Left ventricle myocardium superior (tissue), 1 donor: ENCODE measurements around the gene PADI1. TPM values are rescaled to one million over a fixed set of nuclear protein-coding genes. Genes with fewer than 3 reads are reported as not detected.
A peak's percentile ranks its signal among the peaks of the same experiment; 100 is the strongest.

ENCODE experiments used
- ATAC-seq: fragments of 200-7000 bp; cut with Tn5 transposase; one replicate; pipeline ENCODE4 v1.9.1; 2020; ENCODE audit warnings: mild to moderate bottlenecking, moderate library complexity
- DNase-seq: peaks from one replicate; pipeline ENCODE4 v3.0.0-alpha.2; 2020
- intact Hi-C: fragments of 100-400 bp; cut with micrococcal nuclease; formaldehyde crosslinking; loops from one replicate; pipeline ENCODE4 v1.11.0; 2022
- total RNA-seq: library from RNA; stranded (reverse); fragmentation: NEBNext Ultra II Directional; extraction: Animal tissue kit (Norgen Biotek cat#: 25700); gene quantifications from one replicate; pipeline ENCODE4 v1.2.1, GENCODE V29; 2021
- donor health status: DM: no; HTN: yes; CAD: no; lungs with severe emphysema.

PADI1 gene
- total RNA-seq, 1 donor from 2014 or later: not detected

DNA sequence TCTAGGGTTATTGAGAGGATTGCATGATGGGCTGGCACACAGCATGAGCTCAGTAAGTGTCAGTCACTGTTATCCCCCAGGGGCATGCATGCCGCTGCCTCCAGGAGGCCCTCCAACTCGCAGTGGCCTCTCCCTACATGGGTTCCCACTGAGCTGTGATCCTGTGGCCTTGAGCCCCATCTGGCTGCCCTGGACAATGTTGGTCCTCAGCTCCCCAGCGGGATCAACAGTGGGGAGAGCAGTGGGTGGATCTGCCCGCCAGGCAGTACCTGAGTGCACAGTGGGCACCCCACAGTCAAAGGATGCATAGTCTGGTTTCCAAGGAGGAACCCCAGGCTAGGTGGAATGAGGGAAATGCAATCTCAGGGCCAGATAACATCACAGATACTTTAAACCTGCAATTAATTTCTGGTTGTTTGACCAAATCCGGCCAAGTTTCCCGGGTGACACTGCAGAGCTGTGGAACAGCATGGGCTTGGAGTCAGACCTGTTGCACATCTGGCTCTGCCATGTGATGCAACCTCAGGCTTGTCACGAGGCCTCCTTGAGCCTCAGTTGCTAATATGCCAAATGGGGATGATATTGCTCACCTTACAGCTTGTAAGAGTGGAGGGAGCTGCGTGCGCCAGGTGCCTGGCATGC is 53.3 kb downstream of the PADI1 start:
- intact Hi-C loops: no loop called here
- DNase-seq: no peak
- ATAC-seq: no peak

DNA sequence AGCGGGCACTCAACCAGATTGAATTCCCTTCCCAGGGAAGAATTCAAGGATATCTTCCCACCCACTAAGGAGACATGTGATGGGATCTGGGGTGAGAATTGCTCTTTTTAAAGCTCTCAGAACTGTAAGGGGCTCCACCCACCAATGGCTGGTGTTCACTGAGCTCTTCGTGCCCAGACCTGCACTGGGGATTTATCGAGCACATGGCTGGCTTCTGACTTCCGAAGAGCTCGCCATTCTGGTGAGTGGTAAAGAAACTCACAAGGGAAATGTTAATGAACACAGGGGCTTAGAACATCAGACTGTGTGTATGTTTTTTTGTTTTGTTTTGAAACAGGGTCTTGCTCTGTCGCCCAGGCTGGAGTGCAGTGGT is 53.8 kb downstream of the PADI1 start:
- DNase-seq: no peak
- no peak for ATAC-seq

DNA sequence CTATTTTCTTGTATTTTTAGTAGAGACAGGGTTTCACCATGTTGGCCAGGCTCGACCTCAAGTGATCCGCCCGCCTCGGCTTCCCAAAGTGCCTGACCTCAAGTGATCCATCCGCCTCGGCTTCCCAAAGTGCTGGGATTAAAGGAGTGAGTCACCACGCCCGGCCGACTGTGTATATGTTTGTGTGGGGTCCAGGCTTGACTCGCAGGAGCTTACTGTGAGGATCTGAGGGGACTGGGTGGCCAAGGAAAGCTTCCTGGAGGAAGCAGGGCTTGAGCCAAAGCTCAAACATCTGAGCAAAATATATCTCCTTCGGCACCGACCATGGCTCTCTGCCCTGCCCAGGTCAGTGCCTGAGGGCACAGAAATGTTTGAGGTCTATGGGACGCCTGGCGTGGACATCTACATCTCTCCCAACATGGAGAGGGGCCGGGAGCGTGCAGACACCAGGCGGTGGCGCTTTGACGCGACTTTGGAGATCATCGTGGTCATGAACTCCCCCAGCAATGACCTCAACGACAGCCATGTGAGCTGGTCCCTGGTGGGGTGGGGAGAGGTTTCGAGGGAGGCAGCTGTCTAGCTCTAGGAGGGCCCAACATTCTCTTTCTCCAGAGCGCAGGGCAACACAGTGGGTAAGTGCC is 54.4 kb downstream of the PADI1 start:
- DNase-seq (no peak), ATAC-seq (no peak)
- intact Hi-C loops: no loop called here

More for the DNA sequence above, 53.8 kb downstream of the PADI1 start:
- intact Hi-C loops: no loop called here

DNA sequence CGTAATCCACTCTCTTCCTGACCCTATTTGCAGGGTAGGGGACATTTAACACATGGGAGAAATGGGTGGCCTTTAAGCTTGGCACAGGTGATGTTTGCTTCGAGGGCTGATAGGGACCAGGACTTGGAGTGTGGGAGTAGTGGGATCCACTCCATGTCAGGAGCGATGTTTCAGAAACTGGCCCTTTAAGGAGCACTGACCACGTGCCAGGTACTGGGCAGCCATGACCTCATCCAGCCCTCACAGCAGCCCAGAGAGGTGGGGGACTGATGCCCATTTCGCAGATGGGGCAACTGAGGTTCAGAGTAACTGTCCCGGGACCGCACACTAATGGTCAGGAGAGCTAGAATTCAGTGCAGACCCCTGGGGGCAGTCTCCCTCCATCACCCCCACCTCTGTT is 55.3 kb downstream of the PADI1 start:
- intact Hi-C loops: no loop called here
- ATAC-seq (no peak), DNase-seq (no peak)

DNA sequence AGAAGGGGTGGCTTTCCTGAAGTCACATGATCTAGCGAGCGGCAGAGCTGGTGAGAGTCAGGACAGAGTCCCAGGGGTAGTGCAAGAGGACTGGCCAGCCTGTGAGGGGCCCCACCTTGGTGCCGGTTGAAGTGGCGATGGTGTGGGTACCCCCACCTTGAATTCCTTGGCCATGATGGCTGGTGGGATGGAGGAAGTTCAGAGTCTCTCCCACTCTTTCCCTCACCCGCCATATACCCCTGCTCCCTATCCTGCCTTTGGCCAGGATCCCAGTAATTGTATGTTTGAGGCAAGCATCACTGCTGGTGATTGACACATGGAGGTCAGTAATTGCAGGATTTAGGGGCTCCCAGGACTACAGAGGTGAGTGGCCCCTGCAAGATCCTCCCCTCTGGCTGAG is 55.8 kb downstream of the PADI1 start:
- DNase-seq (no peak), ATAC-seq (no peak)
- intact Hi-C loops: no loop called here

DNA sequence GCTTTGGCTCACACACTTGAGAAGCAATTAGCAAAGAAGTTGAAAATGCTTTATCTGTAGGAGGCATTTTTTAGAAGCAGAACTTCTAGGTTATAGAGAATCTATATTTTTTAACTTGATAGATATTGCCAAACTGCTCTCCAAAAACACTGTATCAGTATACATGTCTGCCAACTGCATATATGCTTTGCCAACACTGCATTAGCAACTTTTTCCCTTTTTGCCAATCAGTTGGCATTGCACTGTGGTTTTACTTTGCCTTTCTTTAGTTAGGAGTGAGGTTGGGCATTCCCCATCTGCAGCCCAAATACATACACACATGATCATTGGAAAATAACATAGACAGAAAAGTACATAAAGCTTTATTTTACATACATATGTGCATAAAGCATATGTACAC is 59.0 kb downstream of the PADI1 start:
- intact Hi-C loops: no loop called here
- no peak for DNase-seq

DNA sequence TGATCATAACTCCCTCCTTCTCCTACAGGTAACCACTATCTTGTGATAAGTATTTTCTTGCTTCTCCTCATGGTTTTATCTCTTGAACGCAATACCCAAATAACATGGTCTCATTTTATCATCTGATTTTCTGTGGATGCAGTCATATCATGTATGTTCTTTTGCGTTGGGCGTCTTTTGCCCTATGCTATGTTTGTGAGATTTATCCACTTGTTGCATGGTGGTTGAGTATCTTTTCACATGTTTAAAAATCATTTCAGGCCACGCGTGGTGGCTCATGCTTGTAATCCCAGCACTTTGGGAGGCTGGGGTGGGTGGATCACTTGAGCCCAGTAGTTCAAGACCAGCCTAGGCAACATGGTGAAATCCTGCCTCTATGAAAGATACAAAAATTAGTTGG is 59.5 kb downstream of the PADI1 start:
- no peak for DNase-seq
- intact Hi-C loops: no loop called here
- ATAC-seq: no peak

More for the DNA sequence above, 59.0 kb downstream of the PADI1 start:
- ATAC-seq: no peak

DNA sequence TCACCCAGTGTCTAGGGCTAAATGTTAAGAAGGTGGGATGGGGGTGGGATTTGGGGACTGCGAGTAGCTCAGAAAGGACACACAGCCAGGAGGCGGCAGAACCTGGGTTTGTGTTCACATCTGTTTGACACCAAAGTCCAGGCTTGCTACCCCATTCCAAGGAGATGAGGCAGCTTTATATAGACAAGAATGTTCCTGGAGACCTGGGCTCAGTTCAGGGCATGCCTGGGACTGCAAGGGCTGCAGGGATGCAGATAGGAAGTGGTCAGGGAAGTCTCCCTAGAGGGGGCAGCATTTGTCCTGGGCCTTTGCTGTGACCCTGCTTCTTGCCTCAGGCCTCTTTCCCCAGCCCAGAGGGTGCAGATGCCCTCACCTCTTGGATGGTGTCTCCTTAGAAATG is 60.2 kb downstream of the PADI1 start:
- DNase-seq (no peak), ATAC-seq (no peak)

DNA sequence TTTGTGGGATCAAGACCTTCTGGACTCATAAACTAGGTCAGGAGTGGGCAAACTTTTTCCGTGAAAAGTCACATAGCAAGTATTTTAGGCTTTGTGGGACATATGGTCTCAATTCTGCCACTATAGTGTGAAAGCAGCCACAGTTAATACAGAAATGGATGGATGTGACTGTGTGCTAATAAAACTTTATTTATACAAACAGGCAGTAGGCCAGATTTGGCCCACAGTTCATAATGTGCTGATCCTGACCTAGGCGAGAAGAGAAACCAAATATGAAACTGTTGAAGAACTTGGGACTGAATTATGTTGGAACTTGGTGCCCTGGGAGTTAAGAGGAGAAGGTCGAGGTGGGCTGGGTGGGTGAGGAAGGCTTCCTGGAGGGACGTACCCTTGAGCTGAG is 61.0 kb downstream of the PADI1 start:
- ATAC-seq (no peak), DNase-seq (no peak)
- intact Hi-C loops: no loop called here

More for the DNA sequence above, 60.2 kb downstream of the PADI1 start:
- intact Hi-C loops: no loop called here

DNA sequence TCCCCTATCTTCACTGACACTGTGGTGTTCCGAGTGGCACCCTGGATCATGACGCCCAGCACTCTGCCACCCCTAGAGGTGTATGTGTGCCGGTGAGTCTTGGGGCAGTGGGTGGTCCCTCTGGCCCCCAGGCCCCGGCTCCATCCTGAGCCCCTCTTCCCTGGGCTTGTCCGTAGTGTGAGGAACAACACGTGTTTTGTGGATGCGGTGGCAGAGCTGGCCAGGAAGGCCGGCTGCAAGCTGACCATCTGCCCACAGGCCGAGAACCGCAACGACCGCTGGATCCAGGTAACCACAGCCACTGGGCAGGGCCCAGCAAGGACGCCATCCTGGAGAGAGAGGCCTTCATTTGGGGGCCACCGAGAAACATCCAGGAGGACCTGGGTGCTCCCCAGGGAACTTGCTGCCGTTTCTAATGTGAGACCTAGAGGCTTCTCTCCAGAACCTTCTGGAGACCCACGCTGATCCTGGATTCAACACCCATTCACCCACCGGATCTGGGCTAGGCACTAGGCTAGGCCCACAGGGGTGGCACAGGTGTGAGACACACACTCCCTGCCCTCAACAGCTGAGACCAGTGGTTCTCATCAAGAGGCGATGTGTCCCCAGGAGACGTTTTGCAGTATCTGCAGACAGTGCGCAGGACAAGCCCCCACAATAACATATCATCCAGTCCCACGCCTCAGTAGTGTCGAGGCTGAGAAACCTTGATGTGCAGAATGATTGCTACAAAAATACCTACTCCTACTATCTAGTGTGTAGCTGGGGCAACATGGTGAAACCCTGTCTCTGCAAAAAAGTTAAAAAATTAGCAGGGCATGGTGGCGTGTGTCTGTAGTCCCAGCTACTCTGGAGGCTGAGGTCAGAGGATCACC is 66.2 kb downstream of the PADI1 start:
- ATAC-seq: no peak
- intact Hi-C loops: no loop called here
- no peak for DNase-seq

DNA sequence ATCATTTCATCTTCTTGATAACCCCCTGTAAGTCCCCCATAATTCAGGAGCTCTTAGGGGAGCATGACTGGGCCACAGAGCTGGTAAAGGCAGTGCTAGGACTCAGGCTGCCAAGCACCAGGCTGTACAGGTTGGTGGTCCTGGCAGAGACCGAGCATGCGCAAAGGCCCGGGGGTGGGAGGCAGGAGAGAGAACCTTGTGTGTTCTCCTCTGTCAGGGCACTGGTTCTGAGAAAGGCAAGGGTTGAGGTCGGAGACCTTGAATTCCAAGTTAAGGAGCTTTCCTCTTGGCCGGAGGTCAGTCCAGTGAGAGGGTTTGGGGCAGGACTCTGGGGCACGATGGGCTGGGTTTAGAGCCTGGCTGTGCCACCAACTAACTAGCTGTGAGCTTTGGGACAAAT is 67.1 kb downstream of the PADI1 start:
- intact Hi-C loops: no loop called here
- ATAC-seq: no peak
- DNase-seq: no peak

DNA sequence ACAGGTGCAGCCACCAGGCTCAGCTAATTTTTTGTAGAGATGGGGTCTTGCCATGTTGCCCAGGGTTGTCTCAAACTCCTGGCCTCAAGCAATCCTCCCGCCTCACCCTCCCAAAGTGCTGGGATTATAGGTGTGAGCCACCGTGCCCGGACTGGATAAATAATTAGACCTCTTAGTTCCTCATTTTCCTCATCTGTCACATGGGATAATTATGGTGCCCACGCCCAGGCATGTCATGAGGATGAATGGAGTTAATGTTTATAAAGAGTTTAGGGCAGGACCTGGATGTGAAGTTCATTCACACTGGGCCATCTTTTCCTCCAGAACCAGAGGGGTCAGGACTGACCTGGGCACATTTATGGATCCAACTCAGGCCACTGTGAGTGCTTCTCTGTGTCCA is 67.7 kb downstream of the PADI1 start:
- ATAC-seq: no peak
- DNase-seq: no peak
- intact Hi-C loops: no loop called here

DNA sequence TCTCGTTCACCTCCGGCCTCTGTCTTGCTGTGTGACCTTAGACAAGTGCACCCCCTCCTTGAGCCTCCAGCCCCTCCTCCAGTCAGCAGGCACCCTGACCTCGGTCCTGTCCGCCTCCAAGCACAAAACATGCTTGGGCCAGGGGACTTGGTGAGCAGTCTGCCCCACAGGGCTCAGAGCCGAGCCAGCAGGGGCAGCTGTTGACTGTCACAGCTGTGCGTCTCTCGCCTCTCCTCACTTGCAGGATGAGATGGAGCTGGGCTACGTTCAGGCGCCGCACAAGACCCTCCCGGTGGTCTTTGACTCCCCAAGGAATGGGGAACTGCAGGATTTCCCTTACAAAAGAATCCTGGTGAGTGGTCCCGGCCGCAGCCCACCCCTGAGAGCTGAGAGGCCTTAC is 68.2 kb downstream of the PADI1 start:
- no peak for ATAC-seq
- intact Hi-C loops: no loop called here
- no peak for DNase-seq

DNA sequence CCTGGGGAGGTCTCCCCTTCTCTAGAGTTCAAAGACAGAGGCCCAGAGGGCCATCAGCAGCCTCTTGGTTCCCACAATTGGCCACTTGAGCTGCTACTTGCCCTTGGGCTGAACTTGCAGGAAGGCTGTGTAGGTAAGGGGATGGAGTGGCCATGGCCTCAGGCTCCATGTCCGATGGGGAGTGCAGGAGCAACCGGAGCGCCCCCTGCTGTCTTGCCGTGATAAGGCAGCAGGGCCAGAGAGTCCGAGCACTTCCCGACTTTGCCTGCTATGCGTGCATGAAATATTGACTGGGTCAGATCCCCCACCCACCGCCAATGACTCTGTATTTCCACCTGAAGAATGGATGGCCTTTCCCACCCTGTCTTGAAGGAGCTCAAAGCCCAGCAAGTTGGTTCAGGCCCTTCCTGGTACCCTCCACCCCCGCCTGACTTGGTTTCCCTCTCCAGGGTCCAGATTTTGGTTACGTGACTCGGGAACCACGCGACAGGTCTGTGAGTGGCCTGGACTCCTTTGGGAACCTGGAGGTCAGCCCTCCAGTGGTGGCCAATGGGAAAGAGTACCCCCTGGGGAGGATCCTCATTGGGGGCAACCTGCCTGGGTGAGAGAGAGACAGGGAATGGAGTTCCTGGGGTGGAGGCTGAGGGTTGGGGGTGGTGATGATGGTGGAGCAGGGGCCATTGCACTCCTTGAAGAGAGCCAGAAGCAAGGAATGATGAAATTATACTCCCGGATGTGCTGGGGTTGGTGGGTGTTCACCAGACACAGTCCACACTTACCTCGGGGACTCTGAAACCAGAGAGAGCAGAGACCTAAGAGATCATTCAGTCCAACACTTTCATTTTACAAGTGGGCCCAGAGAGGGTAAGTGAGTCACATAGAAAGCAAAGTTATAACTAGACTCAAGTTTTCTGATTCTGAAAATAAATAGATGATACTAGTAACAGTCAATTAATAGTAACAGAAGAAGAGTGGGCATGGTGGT is 69.5 kb downstream of the PADI1 start:
- DNase-seq (peak; percentile 51), ATAC-seq (peak; percentile 27)
- intact Hi-C loops: no loop called here

DNA sequence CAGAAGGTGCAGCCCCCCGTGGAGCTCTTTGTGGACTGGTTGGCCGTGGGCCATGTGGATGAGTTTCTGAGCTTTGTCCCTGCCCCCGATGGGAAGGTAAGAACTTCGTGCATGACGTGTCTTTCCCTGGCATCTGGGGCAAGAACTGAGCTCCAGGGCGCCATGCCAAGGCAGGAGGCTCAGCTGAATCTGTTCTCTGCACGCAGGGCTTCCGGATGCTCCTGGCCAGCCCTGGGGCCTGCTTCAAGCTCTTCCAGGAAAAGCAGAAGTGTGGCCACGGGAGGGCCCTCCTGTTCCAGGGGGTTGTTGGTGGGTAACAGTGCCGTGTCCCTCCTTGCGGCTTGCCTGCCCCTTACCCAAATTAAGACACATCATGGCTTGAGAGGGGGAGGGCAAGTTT is 71.6 kb downstream of the PADI1 start:
- no peak for ATAC-seq
- intact Hi-C loops: no loop called here
- DNase-seq: peak; percentile 41

DNA sequence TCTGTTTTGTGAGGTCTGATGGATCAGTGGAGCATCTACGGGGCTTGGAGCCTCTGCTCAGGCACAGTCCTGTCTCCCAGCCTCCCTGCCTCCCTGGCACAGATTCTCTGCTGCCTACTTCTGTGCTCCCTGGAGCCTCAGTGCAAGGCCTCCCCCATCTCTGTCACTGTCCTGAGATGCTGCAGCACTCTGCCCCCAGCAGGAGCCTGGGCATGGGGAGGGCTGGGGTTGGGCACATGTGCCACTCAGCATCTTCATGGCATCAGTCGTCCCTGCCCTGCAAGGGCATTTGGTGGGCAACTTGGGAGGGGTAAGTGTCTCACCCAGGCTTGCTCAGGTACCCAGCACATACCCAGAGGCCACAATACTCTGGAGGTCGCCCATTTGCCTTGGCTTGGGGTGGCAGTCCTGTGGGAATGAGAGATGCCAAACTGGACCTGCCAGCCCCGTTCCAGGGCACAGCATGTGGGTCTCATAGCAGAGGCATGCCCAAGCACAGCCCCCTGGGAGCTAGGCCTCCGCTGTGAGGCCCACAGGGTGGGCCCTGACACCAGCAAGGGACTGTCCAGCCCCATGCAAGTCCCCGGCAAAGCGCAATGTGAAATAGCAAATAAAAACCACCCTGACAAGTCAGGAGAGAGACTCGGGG is 72.7 kb downstream of the PADI1 start:
- DNase-seq: no peak
- ATAC-seq: no peak
- intact Hi-C loops: no loop called here

DNA sequence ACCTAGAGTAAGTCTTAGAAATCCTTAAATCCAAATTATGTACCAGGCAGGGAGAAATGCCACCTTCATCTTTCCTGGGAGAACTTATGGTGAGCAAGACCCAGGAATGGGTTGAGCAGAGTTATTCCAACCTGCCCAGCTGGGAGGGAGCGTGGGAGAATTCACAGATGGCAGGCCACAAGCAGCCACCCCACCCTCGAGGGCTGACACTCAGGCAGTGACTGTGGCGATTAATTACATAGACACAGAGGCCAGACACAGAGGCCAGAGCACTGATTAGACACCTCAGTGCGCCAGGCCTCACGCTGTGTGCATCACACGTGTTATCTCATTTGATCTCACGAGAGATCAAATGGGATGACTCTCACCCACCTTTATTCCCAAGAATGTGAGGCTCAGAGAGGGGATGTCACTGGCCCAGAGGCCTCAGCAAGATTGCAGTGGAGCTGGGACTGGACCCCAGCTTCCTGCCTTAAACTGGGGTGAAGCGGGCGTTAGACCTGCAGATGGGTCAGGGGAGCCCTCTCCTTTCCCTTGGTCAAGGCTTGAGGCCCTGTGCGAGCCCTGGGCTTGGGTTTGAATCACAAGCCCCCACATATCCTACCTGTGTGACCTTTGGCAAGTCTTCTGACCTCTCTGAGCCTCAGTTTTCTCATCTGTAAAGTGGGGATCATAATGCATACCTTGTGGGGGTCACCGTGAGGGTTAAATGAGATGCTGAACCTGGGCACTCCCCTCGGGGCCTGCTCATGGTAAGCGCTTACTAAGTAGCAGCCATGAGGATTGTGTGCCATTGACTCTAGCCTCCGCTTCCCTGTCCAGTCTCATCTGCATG is 74.3 kb downstream of the PADI1 start:
- intact Hi-C loops: no loop called here
- ATAC-seq (no peak), DNase-seq (no peak)

DNA sequence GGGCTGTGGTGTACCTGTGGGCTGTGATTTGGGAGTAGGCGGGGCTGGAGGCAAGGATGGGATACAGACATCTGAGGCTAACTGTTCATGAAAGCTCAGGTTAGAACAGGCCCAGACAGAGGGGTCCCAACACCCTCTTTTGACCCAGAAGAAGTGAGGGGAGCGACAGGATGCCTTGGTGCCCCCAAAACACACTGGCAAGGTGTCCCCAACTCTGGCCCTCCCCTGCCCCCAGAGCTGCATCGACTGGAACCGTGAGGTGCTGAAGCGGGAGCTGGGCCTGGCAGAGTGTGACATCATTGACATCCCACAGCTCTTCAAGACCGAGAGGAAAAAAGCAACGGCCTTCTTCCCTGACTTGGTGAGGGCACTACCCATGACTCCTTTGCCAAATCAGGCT is 75.5 kb downstream of the PADI1 start:
- intact Hi-C loops: no loop called here
- ATAC-seq (no peak), DNase-seq (no peak)
